A549 treated with CpdA at 1 μM for 4 hours (cell line): Measurements from ENCODE around the gene BRMS1. TPM values are rescaled to one million over a fixed set of nuclear protein-coding genes. Genes with fewer than 3 reads are reported as not detected.

Experiments
- total RNA-seq: library from RNA; stranded (reverse); fragments of 200-300 nt; extraction: Qiagen RNA extraction; gene quantifications from 5 replicates; pipeline ENCODE4 v1.2.3, GENCODE V29; 2022; ENCODE audit warnings: low read depth

BRMS1 gene
- total RNA-seq = 82.1 to 102 TPM (median 91.1 TPM) in 5 replicates

GRCh38 chr11:66344550-66345315, at the start of gene BRMS1:
Gene BRMS1, minus strand, starts transcription at chr11:66345104. Its CDS starts 2,870 bp downstream, at chr11:66342234.

GRCh38 chr11:66371627-66372415, 26.9 kb upstream of the BRMS1 start, which contains the start of gene SLC29A2:
Gene SLC29A2, minus strand, starts transcription at chr11:66371760. Its CDS starts 169 bp downstream, at chr11:66371591.

GRCh38 chr11:66347425-66348276, 2.7 kb upstream of the BRMS1 start, which contains the start of gene B4GAT1:
Gene B4GAT1, minus strand, starts transcription at chr11:66347629. Its CDS starts 84 bp downstream, at chr11:66347545.

GRCh38 chr11:66336234-66337102, 8.4 kb downstream of the BRMS1 start, which contains the start of gene RIN1:
Gene RIN1, minus strand, starts transcription at chr11:66336434. Its CDS starts 32 bp downstream, at chr11:66336402.

GRCh38 chr11:66316849-66317251, 28.1 kb downstream of the BRMS1 start, which contains the start of gene CD248:
Gene CD248, minus strand, starts transcription at chr11:66317044. Its CDS starts 17 bp downstream, at chr11:66317027.

GRCh38 chr11:66291706-66292542, 53.0 kb downstream of the BRMS1 start, which contains the start of gene TMEM151A:
Gene TMEM151A, plus strand, starts transcription at chr11:66291894. Its CDS starts 120 bp downstream, at chr11:66292014.

GRCh38 chr11:66288671-66289547, 56.0 kb downstream of the BRMS1 start, which contains the start of gene YIF1A:
Gene YIF1A, minus strand, starts transcription at chr11:66289143. Its CDS starts 158 bp downstream, at chr11:66288985.

Other genes with a start within 250 kb of the BRMS1 start
- 35.4 to 46.5 TPM (median 41.2 TPM) in 5 replicates for gene KLC2, start 87.4 kb downstream of the BRMS1 start, total RNA-seq
- gene RAB1B, start 76.5 kb downstream of the BRMS1 start, total RNA-seq = 122 to 151 TPM (median 148 TPM) in 5 replicates
- gene CNIH2, start 66.9 kb downstream of the BRMS1 start, total RNA-seq = 0.89 to 3.1 TPM (median 2.1 TPM) in 5 replicates
- 79.2 to 122 TPM (median 116 TPM) in 5 replicates for gene YIF1A, start 56.0 kb downstream of the BRMS1 start, total RNA-seq
- gene TMEM151A, start 53.2 kb downstream of the BRMS1 start, total RNA-seq = 1.9 to 3.8 TPM (median 3.5 TPM) in 5 replicates
- not detected in 5 replicates for gene CD248, start 28.1 kb downstream of the BRMS1 start, total RNA-seq
- gene RIN1, start 8.7 kb downstream of the BRMS1 start, total RNA-seq = 28.6 to 42.5 TPM (median 39.3 TPM) in 5 replicates
- 14.6 to 20.9 TPM (median 18.5 TPM) in 5 replicates for gene B4GAT1, start 2.5 kb upstream of the BRMS1 start, total RNA-seq
- gene SLC29A2, start 26.7 kb upstream of the BRMS1 start, total RNA-seq = 3.2 to 5.0 TPM (median 4.5 TPM) in 5 replicates
- not detected in 5 replicates for gene NPAS4, start 75.9 kb upstream of the BRMS1 start, total RNA-seq
- 82.6 to 118 TPM (median 108 TPM) in 5 replicates for gene MRPL11, start 93.7 kb upstream of the BRMS1 start, total RNA-seq
- 4.2 to 6.4 TPM (median 4.6 TPM) in 5 replicates for gene PELI3, start 121.8 kb upstream of the BRMS1 start, total RNA-seq
- 47.5 to 58.9 TPM (median 55.8 TPM) in 5 replicates for gene DPP3, start 135.3 kb upstream of the BRMS1 start, total RNA-seq
- gene BBS1, start 165.5 kb upstream of the BRMS1 start, total RNA-seq = 7.7 to 11.2 TPM (median 9.1 TPM) in 5 replicates
- gene ZDHHC24, start 200.9 kb upstream of the BRMS1 start, total RNA-seq = 7.1 to 14.3 TPM (median 12.0 TPM) in 5 replicates
- gene ACTN3, start 201.8 kb upstream of the BRMS1 start, total RNA-seq = 0.01 TPM in 1 of 5 replicates, not detected in the others
- 28.6 to 39.6 TPM (median 34.1 TPM) in 5 replicates for gene CTSF, start 223.5 kb upstream of the BRMS1 start, total RNA-seq
- 0.51 to 0.89 TPM (median 0.69 TPM) in 5 replicates for gene CCDC87, start 248.0 kb upstream of the BRMS1 start, total RNA-seq
- 24.2 to 30.2 TPM (median 26.9 TPM) in 5 replicates for gene CCS, start 248.1 kb upstream of the BRMS1 start, total RNA-seq